ENCODE results near the gene DYNC2I2. TPM values are rescaled to one million over a fixed set of nuclear protein-coding genes. Genes with fewer than 3 reads are reported as not detected.

The DYNC2I2 gene
- total RNA-seq, 2 experiments from 2014 or later, result 55.5 to 97.6 TPM

GRCh38 chr9:128629136-128629535, 27.5 kb downstream of the DYNC2I2 start:
- H3K27ac ChIP-seq (ENCODE audit: low read depth, low read length, poor library complexity, severe bottlenecking), result no peak overlapping the region
- intact Hi-C loops (cut with micrococcal nuclease; ENCODE audit: unreplicated experiment), result no loop called here
- BruUV-seq (replicated peaks), result no TSS peak
- no peaks in the 10 kb centered on the region for H3K9me2 ChIP-seq (ENCODE audit: insufficient read depth, low read length)
- no peak for TF ChIP-seq CTCF (conservative IDR thresholded peaks at IDR 0.05; ENCODE audit: low read length)
- TF ChIP-seq EZH2phosphoT487 (IDR thresholded peaks at IDR 0.05; ENCODE audit: borderline replicate concordance, low read depth, low read length), result no peak
- no peaks in the 10 kb centered on the region for H3K79me2 ChIP-seq (ENCODE audit: insufficient read depth, low read depth, low read length)
- H3K4me2 ChIP-seq (ENCODE audit: low read length), result no peak overlapping the region
- DNase-seq (ENCODE audit: low spot score), result no peak
- H3K9me3 ChIP-seq (ENCODE audit: low read length), result no peaks in the 10 kb centered on the region
- no peaks in the 10 kb centered on the region for H3K4me1 ChIP-seq (ENCODE audit: insufficient read depth, low read length, poor library complexity, severe bottlenecking)
- H4K20me1 ChIP-seq (ENCODE audit: insufficient read depth, low read length), result no peaks in the 10 kb centered on the region
- ChIA-PET POLR2A (no interaction called here), CTCF (ENCODE audit: unreplicated experiment) (no interaction called here)
- H3K4me3 ChIP-seq (ENCODE audit: low read depth, low read length, poor library complexity, severe bottlenecking), result no peak overlapping the region
- H2AFZ ChIP-seq (ENCODE audit: low read length), result no peak overlapping the region
- peaks cover 94% of the 10 kb centered on the region for H3K36me3 ChIP-seq (ENCODE audit: insufficient read depth, low read length)

- no TSS peak for BruUV-seq (replicated peaks)
- no peak overlapping the region for H3K4me2 ChIP-seq (ENCODE audit: low read length)
- H3K36me3 ChIP-seq (ENCODE audit: insufficient read depth, low read length), result peaks cover 90% of the 10 kb centered on the region
- ChIA-PET POLR2A (no interaction called here), CTCF (ENCODE audit: unreplicated experiment) (no interaction called here)
- no peaks in the 10 kb centered on the region for H3K79me2 ChIP-seq (ENCODE audit: insufficient read depth, low read depth, low read length)
- no peaks in the 10 kb centered on the region for H3K4me1 ChIP-seq (ENCODE audit: insufficient read depth, low read length, poor library complexity, severe bottlenecking)
- H3K4me3 ChIP-seq (ENCODE audit: low read depth, low read length, poor library complexity, severe bottlenecking), result no peak overlapping the region
- intact Hi-C loops (cut with micrococcal nuclease; ENCODE audit: unreplicated experiment), result no loop called here
- no peaks in the 10 kb centered on the region for H4K20me1 ChIP-seq (ENCODE audit: insufficient read depth, low read length)
- TF ChIP-seq EZH2phosphoT487 (IDR thresholded peaks at IDR 0.05; ENCODE audit: borderline replicate concordance, low read depth, low read length), result no peak
- no peak for TF ChIP-seq CTCF (conservative IDR thresholded peaks at IDR 0.05; ENCODE audit: low read length)
- H2AFZ ChIP-seq (ENCODE audit: low read length), result no peak overlapping the region
- DNase-seq (ENCODE audit: low spot score), result no peak
- H3K9me3 ChIP-seq (ENCODE audit: low read length), result no peaks in the 10 kb centered on the region
- H3K27ac ChIP-seq (ENCODE audit: low read depth, low read length, poor library complexity, severe bottlenecking), result no peak overlapping the region
- no peaks in the 10 kb centered on the region for H3K9me2 ChIP-seq (ENCODE audit: insufficient read depth, low read length)
These were observed 28.1 kb downstream of the DYNC2I2 start for GRCh38 chr9:128628471-128629048.

GRCh38 chr9:128627906-128628305, 28.7 kb downstream of the DYNC2I2 start:
- Histone ChIP-seq H3K4me2 (ENCODE audit: low read length) (no peak overlapping the region), H3K9me3 (ENCODE audit: low read length) (no peaks in the 10 kb centered on the region), H3K36me3 (ENCODE audit: insufficient read depth, low read length) (peaks cover 89% of the 10 kb centered on the region), H3K4me1 (ENCODE audit: insufficient read depth, low read length, poor library complexity, severe bottlenecking) (no peaks in the 10 kb centered on the region), H3K9me2 (ENCODE audit: insufficient read depth, low read length) (no peaks in the 10 kb centered on the region), H3K4me3 (ENCODE audit: low read depth, low read length, poor library complexity, severe bottlenecking) (no peak overlapping the region), H4K20me1 (ENCODE audit: insufficient read depth, low read length) (no peaks in the 10 kb centered on the region), H3K27ac (ENCODE audit: low read depth, low read length, poor library complexity, severe bottlenecking) (no peak overlapping the region), H3K79me2 (ENCODE audit: insufficient read depth, low read depth, low read length) (no peaks in the 10 kb centered on the region), H2AFZ (ENCODE audit: low read length) (no peak overlapping the region)
- no TSS peak for BruUV-seq (replicated peaks)
- ChIA-PET POLR2A (no interaction called here), CTCF (ENCODE audit: unreplicated experiment) (no interaction called here)
- intact Hi-C loops (cut with micrococcal nuclease; ENCODE audit: unreplicated experiment), result no loop called here
- no peak for DNase-seq (ENCODE audit: low spot score)
- TF ChIP-seq CTCF (conservative IDR thresholded peaks at IDR 0.05; ENCODE audit: low read length) (no peak), EZH2phosphoT487 (IDR thresholded peaks at IDR 0.05; ENCODE audit: borderline replicate concordance, low read depth, low read length) (no peak)

Data from OCI-LY7 (cell line).